C4-2B (cell line): ENCODE results near the gene KRT6B.

ENCODE experiments used
- H3K27ac ChIP-seq: fragments of 450-650 bp; 2 replicates; pipeline ENCODE4 v1.5.1; 2017
- CTCF ChIP-seq: fragments of 450-650 bp; conservative IDR thresholded peaks from 2 replicates; pipeline ENCODE4 v1.5.1; 2017; ENCODE audit warnings: mild to moderate bottlenecking
- ZFX ChIP-seq: fragments of 450-650 bp; IDR thresholded peaks from 2 replicates; pipeline ENCODE4 v1.6.1; 2017

KRT6B gene

GRCh38 chr12:52434760-52435530 lies 17.0 kb downstream of the KRT6B start:
- no peak for TF ChIP-seq CTCF
- no peak for TF ChIP-seq ZFX
- no peak overlapping the region for H3K27ac ChIP-seq

GRCh38 chr12:52434081-52434733 lies 17.7 kb downstream of the KRT6B start, which contains the start of gene KRT75:
Gene KRT75, minus strand, starts transcription at chr12:52434371. Its CDS starts 67 bp downstream, at chr12:52434304.
- TF ChIP-seq ZFX: no peak
- no peak for TF ChIP-seq CTCF

GRCh38 chr12:52433501-52434080 lies 18.4 kb downstream of the KRT6B start:
- TF ChIP-seq CTCF: no peak
- TF ChIP-seq ZFX: no peak
- no peak overlapping the region for H3K27ac ChIP-seq

More at GRCh38 chr12:52434081-52434733, 17.7 kb downstream of the KRT6B start, which contains the start of gene KRT75:
- no peak within 1 kb of the TSS for H3K27ac ChIP-seq

- TF ChIP-seq CTCF (no peak), ZFX (no peak)
- H3K27ac ChIP-seq: no peak overlapping the region
Observed at GRCh38 chr12:52432559-52433207, 19.3 kb downstream of the KRT6B start.

GRCh38 chr12:52428121-52428520 lies 23.8 kb downstream of the KRT6B start:
- H3K27ac ChIP-seq: no peak overlapping the region
- no peak for TF ChIP-seq ZFX
- peak; percentile 47 for TF ChIP-seq CTCF

GRCh38 chr12:52427083-52427482 lies 24.9 kb downstream of the KRT6B start:
- H3K27ac ChIP-seq: no peak overlapping the region
- TF ChIP-seq ZFX: no peak
- TF ChIP-seq CTCF: no peak

- no peak for TF ChIP-seq CTCF
- TF ChIP-seq ZFX: no peak
Observed at GRCh38 chr12:52426034-52426433, 25.9 kb downstream of the KRT6B start.

More at GRCh38 chr12:52426034-52426433, 25.9 kb downstream of the KRT6B start:
- no peak overlapping the region for H3K27ac ChIP-seq
